Right renal cortex interstitium (tissue), 3 donors: Measurements from ENCODE around the gene REM2. TPM values are rescaled to one million over a fixed set of nuclear protein-coding genes. Genes with fewer than 3 reads are reported as not detected.
A peak's percentile ranks its signal among the peaks of the same experiment; 100 is the strongest.
"Not testable (repeated sequence)": the region's sequence is repeated elsewhere in the genome, so short reads cannot be mapped to it uniquely, and the experiment has no call there.

Experiments
- DNase-seq, 3 donors: peaks; one replicate each; pipeline ENCODE4 v3.0.0-alpha.2; 2013; ENCODE audit warnings: low read depth in 3 of 3, low spot score in 2 of 3
- polyA plus RNA-seq, 3 donors: library from polyadenylated mRNA; unstranded; fragments of 120-200 nt; gene quantifications; one replicate each; pipeline ENCODE4 v1.2.1, GENCODE V29; 2013; ENCODE audit not compliant: insufficient read length in 3 of 3

Gene REM2
- polyA plus RNA-seq, 3 donors: 0.89 to 1.5 (median 1.2) TPM

DNA sequence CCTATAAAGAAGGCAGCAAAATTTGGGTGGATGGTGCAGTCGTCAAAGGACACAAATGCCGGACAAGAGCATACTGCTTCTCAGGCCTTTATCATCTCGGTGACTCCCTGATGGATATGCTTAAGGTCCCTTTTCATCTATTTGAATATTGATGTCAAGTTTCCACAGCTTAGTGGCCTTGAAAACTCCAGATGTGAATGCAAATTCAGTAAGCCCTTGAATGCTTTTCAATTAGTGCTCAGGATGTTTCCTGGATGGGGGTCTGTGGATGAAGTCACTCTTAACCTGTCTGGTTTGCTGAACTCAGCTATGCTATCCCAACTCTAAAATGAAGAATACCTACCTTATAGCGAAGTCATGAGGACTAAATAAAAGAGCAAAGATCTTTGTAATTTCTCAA is 10.7 kb downstream of the REM2 start:
- no peak for DNase-seq

DNA sequence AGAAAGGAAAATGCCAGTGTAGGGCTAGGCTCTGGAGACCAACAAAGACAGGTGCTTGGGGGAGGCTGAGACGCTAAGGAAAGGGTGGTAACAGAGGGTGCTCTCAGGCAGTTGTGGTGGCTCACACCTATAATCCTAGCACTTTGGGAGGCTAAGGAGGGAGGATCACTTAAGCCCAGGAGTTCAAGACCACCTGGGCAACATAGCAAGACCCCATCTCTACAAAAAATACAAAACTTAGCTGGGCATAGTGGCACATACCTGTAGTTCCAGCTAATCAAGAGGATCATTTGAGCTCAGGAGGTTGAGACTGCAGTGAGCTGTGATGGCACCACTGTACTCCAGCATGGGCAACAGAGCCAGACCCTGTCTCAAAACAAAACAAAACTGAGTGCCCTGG is 12.4 kb downstream of the REM2 start:
- no peak for DNase-seq

DNA sequence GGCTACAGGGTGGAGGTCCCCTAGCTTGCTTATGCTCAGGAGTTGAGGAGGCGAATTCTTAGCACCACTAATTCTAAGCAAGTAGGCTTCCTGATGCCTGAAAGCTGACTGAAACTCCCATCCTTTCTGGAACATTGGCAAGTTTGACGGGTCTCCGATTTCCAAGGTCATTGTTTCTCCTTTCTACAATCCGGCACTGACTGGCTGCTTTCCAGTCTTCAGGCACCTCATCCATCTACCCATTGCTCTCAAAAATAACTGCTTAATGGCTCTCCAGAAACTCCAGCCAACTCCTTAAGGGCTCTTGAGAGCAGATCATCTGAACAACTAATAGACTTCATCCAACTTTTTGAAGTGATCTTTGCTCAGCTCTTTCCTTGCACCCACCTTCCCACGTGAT is 13.3 kb downstream of the REM2 start:
- DNase-seq: no peak

DNA sequence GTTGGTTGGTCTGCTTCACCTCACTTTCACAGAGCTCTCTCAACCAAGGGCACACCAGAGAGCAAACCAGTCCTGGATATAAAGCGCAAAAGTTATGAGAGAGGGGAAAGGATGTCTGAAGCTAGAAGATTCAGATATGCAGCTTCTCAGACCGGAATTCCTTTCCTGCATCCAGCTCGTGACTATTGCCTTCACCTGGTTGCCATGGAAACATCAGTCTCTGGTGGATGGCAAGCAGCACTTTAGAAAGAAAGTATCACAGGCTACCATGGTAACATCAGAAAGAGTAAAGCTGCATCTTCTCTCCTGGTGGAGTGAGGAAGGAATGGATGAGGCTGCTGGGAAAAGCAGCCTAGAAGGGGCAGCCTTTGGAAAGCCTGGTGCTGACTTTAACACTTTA is 13.7 kb downstream of the REM2 start:
- no peak for DNase-seq

- no peak for DNase-seq
Measured at GRCh38 chr14:22897357-22897756, 14.3 kb downstream of the REM2 start.

GRCh38 chr14:22898302-22899090 is 15.5 kb downstream of the REM2 start:
- DNase-seq: no peak

DNA sequence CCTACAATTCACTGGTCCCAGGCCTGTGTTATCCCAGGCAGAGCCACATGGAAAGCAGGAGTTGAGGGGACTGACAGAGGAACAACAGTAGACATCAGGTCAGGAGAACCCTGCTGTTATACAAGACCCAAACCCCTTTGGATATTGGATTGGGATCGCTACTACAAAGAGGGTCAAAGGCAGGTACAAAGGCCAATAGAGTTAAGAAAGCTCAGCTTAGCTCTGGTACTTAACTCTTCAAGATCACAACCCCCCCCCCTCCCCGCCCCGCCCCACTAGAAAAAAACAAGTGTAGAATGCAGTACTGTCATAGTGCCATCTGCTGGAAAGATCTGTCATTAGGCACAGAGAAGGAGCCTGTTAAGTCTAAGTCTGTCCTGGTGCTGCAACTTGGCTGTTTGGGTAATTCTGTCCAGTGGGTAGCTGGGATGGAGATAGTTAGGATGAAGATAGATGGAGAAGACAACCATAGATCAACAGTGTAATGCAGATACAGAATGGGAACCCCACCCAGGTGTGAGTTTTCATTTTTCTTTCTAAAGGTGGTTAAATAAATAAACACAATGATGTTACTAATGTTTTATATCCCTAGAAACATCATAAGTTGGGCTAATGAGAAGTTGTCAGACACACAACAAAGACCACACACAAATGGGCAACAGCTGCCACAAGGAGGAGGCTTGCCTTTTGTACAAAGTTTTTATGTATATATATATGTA is 17.2 kb downstream of the REM2 start:
- DNase-seq: no peak

GRCh38 chr14:22901799-22902198 is 18.8 kb downstream of the REM2 start:
- DNase-seq: no peak

DNA sequence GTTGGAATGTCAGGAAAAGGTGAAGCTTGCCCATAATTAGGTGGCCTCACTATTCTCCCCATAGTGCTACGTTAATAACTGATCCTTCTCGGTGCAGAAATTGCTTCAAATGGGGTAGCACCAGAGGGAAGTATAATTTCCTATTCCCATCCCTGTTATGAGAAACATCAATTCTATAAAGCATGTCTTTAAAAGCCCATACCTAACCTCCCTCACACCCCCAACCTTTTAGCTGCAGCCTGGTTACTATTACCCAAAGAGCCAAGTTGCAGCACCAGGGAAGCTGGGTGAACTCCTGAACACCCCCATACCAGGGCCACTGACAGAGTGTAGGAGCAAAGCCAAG is 20.7 kb downstream of the REM2 start:
- no peak for DNase-seq

DNA sequence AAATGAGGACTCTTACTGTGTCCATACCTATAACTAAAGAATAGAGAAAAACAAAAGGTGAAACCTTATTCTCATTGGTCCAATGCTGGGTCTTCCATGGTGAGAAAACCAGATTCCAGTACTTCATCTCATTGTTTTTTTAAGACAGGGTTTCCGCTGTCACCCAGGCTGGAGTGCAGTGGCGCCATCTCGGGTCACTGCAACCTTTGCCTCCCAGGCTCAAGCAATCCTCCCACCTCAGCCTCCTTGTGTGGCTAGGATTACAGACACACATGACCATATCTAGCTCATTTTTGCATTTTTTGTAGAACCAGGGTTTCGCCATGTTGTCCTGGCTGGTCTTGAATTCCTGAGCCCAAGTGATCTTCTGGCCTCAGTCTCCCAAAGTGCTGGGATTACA is 22.6 kb downstream of the REM2 start:
- DNase-seq: no peak

GRCh38 chr14:22906073-22906472 is 23.1 kb downstream of the REM2 start:
- no peak for DNase-seq

DNA sequence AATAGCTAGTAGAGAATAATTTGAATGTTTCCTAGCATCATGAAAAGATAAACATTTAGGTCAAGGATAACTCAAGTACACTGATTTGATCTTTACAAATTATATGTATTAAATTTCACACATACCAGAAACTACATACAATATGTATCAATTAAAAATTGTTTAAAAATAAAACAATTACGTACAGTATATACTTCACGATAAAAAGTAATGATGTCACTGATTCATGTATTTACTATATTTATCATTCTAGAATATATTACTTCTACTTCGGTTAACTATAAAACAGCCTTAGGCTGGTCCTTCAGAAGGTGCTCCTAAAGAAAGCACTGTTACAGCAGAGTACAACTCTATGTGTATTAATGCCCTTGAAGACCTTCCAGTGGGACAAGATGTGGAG is 24.4 kb downstream of the REM2 start:
- no peak for DNase-seq

DNA sequence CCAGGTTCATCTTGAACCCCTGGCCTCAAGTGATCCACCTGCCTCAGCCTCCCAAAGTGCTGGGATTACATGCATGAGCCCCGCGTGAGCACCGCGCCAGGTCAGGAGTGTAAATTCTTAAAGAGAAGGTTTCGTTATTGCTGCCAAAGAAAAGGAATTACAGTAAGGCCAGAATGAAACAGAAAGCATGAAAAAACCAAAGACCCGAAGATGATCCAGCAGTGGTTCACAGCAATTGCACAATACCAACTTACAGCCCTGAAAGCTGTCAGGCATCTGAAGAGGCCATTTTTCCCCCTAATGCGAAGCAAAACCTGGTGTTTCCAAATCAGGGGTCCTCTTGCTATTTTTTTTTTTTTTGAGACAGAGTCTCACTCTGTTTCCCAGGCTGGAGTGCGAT is 25.6 kb downstream of the REM2 start:
- DNase-seq: no peak

GRCh38 chr14:22910916-22911315 is 27.9 kb downstream of the REM2 start:
- DNase-seq: no peak

GRCh38 chr14:22914836-22915235 is 31.8 kb downstream of the REM2 start:
- DNase-seq: not testable (repeated sequence)

GRCh38 chr14:22915886-22916521 is 33.0 kb downstream of the REM2 start:
- DNase-seq: no peak

DNA sequence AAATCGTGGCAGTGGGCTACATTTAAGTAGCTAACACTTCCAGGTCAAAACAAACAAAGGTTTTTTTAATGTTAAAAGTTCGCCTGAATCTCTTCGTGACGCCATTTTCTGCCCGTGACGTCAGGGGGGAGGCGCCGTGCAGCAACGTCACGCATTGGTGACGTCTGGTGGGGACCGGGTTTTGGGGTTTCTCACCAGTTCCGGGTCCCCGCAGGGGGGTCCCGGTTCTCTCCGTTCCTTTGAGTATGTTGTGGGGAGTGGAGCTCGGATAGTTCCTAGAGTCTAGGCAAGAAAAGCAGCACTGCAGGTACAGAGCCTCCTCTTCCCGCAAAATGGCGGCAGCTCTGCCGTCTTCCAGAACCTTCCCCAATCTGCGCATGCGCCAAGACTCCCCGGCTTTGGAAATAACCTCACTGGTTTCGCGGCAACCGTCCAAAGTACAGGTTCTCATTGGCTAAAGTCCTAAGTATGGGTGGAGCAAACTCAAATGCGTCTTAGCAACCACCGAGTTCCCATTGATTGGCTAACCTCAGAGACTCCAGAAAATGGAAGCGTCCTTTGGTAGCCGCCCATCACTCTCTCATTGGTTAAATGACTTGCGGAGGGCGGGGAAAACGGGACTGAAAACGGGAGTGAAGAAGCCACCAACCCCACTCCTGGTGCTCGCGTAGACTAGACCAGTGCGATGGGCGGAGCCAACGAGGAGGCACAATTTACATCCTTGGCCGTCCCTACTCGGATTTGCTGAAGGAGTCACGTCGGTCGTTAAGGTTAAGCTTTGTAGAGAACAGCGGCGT is 36.0 kb downstream of the REM2 start, which contains the start of gene RBM23:
Gene RBM23 (minus strand): TSS at position 346 of the 797 bp plus-strand sequence.
- DNase-seq: peak; percentile 100

DNA sequence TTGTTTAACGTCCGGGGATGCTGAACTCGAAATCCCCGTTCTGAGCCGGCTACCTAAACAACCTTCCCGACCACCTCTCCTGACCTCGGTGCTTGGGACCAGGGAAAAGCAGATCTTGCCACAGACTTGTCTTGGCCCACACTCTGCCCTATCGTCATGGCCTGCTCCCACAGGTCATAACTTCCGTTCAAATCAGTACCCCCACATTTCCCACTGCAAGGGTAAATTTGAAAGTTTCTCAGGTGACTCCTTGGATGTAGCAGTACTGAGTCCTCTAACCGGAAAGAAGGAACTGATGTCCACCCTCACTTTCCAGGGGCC is 36.5 kb downstream of the REM2 start:
- no peak for DNase-seq

- no peak for DNase-seq
Measured at GRCh38 chr14:22920697-22921096, 37.7 kb downstream of the REM2 start.

DNA sequence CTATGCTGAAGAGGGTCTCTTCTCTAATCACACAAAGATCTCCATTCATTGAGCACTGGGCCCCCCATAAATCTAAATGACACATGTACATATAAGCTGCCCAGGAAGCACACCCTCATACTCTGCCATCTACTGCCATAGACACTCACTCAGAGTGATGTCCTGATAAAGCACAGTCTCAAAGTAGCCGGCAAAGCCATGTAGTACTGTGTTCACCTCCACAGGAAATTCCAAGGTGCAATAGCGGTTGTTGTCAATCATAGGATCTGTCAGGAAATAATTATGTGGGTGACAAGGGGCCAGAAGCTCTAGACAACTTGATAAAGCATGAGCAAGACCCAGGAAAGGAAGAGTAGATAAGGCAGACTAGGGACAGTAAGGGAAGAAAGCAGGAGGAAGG is 39.3 kb downstream of the REM2 start:
- no peak for DNase-seq

GRCh38 chr14:22923746-22924145 is 40.7 kb downstream of the REM2 start:
- DNase-seq: no peak
